GM12878 (cell line): ENCODE results near the gene GYPC. TPM values are rescaled to one million over a fixed set of nuclear protein-coding genes. Genes with fewer than 3 reads are reported as not detected.

Experiments used
- ATAC-seq: fragments of 200-7000 bp; cut with Tn5 transposase; 3 replicates; pipeline ENCODE4 v1.9.1; 2020; ENCODE audit warnings: mild to moderate bottlenecking, moderate library complexity
- BruUV-seq: library from RNA; stranded (reverse); fragments of 400-500 nt; replicated peaks from 2 replicates; lab custom pipeline; 2021; lab: Mats Ljungman, UMichigan
- CTCF ChIA-PET: fragments of 300-600 bp; sonication (Branson Sonifier 250); formaldehyde crosslinking; extraction: SDS; loops from one replicate; lab custom pipeline; 2021; ENCODE audit warnings: inconsistent platforms; lab: Yijun Ruan, JAX
- POLR2A ChIA-PET: fragments of 350-600 bp; formaldehyde crosslinking; extraction: SDS; loops from one replicate; lab custom pipeline; 2021; ENCODE audit warnings: inconsistent platforms; lab: Charles Lee
- RAD21 ChIA-PET: fragments of 300-600 bp; sonication (Branson Sonifier 250); formaldehyde crosslinking; loops from one replicate; lab custom pipeline; 2023; ENCODE audit warnings: antibody characterized with exemption; ENCODE audit not compliant: unreplicated experiment; lab: Charles Lee
- SMC1A ChIA-PET: fragments of 300-600 bp; sonication (Branson Sonifier 250); formaldehyde crosslinking; loops from one replicate; lab custom pipeline; 2023; ENCODE audit not compliant: unreplicated experiment, uncharacterized antibody; lab: Charles Lee
- DNase-seq: peaks from one replicate; pipeline ENCODE4 v3.0.0-alpha.2; 2011; ENCODE audit warnings: low read depth, low spot score
- FAIRE-seq: peaks from 3 replicates; lab custom pipeline; 2011; peaks lifted over from hg19 to GRCh38; lab: Jason Lieb, UNC
- H2AFZ ChIP-seq: 2 replicates; pipeline ENCODE4 v1.6.0; 2011; ENCODE audit warnings: low read depth, low read length, control low read depth; ENCODE audit not compliant: control insufficient read depth
- H3K27ac ChIP-seq: 2 replicates; pipeline ENCODE4 v1.5.1; 2011; ENCODE audit warnings: control low read depth; ENCODE audit not compliant: control insufficient read depth, insufficient read depth
- H3K27me3 ChIP-seq, 2 experiments: replicated peaks in 1 of 2; 2 replicates each; pipeline versions ENCODE4 v1.6.0 to v1.6.1; 2011; ENCODE audit warnings: low read length in 1 of 2; ENCODE audit not compliant: control insufficient read depth in 2 of 2, insufficient read depth in 2 of 2
- H3K36me3 ChIP-seq, 2 experiments: 2 replicates each; pipeline ENCODE4 v1.5.1; 2011; ENCODE audit warnings: low read length in 1 of 2; ENCODE audit not compliant: control insufficient read depth in 2 of 2, insufficient read depth in 2 of 2
- H3K4me1 ChIP-seq: 2 replicates; pipeline ENCODE4 v1.6.1; 2011; ENCODE audit warnings: mild to moderate bottlenecking, low read length, moderate library complexity, mixed read lengths; ENCODE audit not compliant: control insufficient read depth, insufficient read depth
- H3K4me2 ChIP-seq: 2 replicates; pipeline ENCODE4 v1.6.0; 2011; ENCODE audit warnings: control low read depth; ENCODE audit not compliant: control insufficient read depth, insufficient read depth
- H3K4me3 ChIP-seq: fragments of 200-600 bp; sonication (generic); 2 replicates; pipeline ENCODE4 v1.5.1; 2016
- H3K79me2 ChIP-seq: 2 replicates; pipeline ENCODE4 v1.6.0; 2011; ENCODE audit warnings: low read length; ENCODE audit not compliant: control insufficient read depth, insufficient read depth
- H3K9ac ChIP-seq: 2 replicates; pipeline ENCODE4 v1.8.0; 2011; ENCODE audit warnings: low read length, control low read depth, mixed read lengths; ENCODE audit not compliant: control insufficient read depth, insufficient read depth
- H3K9me3 ChIP-seq: replicated peaks from 3 replicates; pipeline ENCODE4 v1.5.1; 2011; ENCODE audit warnings: mild to moderate bottlenecking, low read length; ENCODE audit not compliant: control insufficient read depth, insufficient read depth
- H4K20me1 ChIP-seq: 2 replicates; pipeline ENCODE4 v1.6.0; 2011; ENCODE audit not compliant: control insufficient read depth, insufficient read depth
- CUX1 ChIP-seq: IDR thresholded peaks from 2 replicates; pipeline ENCODE4 v1.6.1; 2012; ENCODE audit warnings: improper control_type of control experiment, low read depth, low read length; ENCODE audit not compliant: insufficient replicate concordance
- E2F8 ChIP-seq: fragments of 450-650 bp; IDR thresholded peaks from 2 replicates; pipeline ENCODE4 v1.6.1; 2018; ENCODE audit warnings: mild to moderate bottlenecking, low read depth, moderate library complexity; ENCODE audit not compliant: partially characterized antibody
- EZH2 ChIP-seq: IDR thresholded peaks from 2 replicates; pipeline ENCODE4 v1.6.1; 2012; ENCODE audit warnings: low read depth, mild to moderate bottlenecking, control low read depth, inconsistent platforms, low read length, borderline replicate concordance; ENCODE audit not compliant: control insufficient read depth
- IKZF2 ChIP-seq, 2 experiments: fragments of 450-650 bp; IDR thresholded peaks; 2 replicates each; pipeline ENCODE4 v1.6.1; 2017; ENCODE audit warnings: mild to moderate bottlenecking in 2 of 2, moderate library complexity in 2 of 2
- LARP7 ChIP-seq: fragments of 450-650 bp; IDR thresholded peaks from 2 replicates; pipeline ENCODE4 v1.6.1; 2017; ENCODE audit warnings: mild to moderate bottlenecking
- SIX5 ChIP-seq: IDR thresholded peaks from 2 replicates; pipeline ENCODE4 v1.6.1; 2011; ENCODE audit warnings: mild to moderate bottlenecking, low read depth, low read length, moderate library complexity; ENCODE audit not compliant: severe bottlenecking
- TARDBP ChIP-seq: IDR thresholded peaks from 2 replicates; pipeline ENCODE4 v1.6.1; 2016; ENCODE audit warnings: borderline replicate concordance
- ZNF274 ChIP-seq: IDR thresholded peaks from one replicate; pipeline ENCODE4 v1.8.0; 2011; ENCODE audit not compliant: insufficient read length, insufficient read depth
- WGBS: methylation state at CpG from one replicate; pipeline ENCODE4 v1.1.6; 2016; ENCODE audit warnings: low lambda C conversion rate; ENCODE audit not compliant: insufficient replicate concordance, insufficient coverage; ENCODE audit errors: missing lambda C conversion rate; 5-methylcytosine and 5-hydroxymethylcytosine counted together
- in situ Hi-C: fragments of 300-500 bp; cut with MboI; formaldehyde crosslinking; loops from 9 replicates; pipeline ENCODE4 v1.14.3; 2018; ENCODE audit warnings: mixed read lengths
- intact Hi-C: fragments of 100-400 bp; cut with micrococcal nuclease; formaldehyde crosslinking; loops from one replicate; pipeline ENCODE4 v1.14.2; 2022; ENCODE audit not compliant: unreplicated experiment
- polyA plus RNA-seq, 11 experiments: library from polyadenylated mRNA; depleted of rRNA in 4 of 11; unstranded in 6 of 11; stranded (reverse) in 5 of 11; fragments of >200 nt; fragmentation: Nextera tagmentation in 4 of 11; fragmentation: Illumina TruSeq in 1 of 11; extraction: Ambion mirVana in 4 of 11; extraction: Trizol in 1 of 11; gene quantifications; 1 replicate in 1 of 11; 2 replicates in 10 of 11; pipeline versions ENCODE4 v1.2.1 to v1.2.3, GENCODE V29; 2011 to 2016; ENCODE audit warnings: inconsistent platforms in 2 of 11, missing spikeins in 2 of 11, low read depth in 1 of 11
- total RNA-seq, 4 experiments: library from RNA; depleted of rRNA in 3 of 4; stranded (reverse); fragments of >200 nt in 3 of 4; fragmentation: Illumina TruSeq in 1 of 4; extraction: Trizol in 1 of 4; gene quantifications; 2 replicates each; pipeline versions ENCODE4 v1.2.1 to v1.2.3, GENCODE V29; 2013 to 2021

GYPC gene
- total and polyA plus RNA-seq, 10 of the 15 experiments (the other 5 are each of a cell fraction or from before 2014, with no cell fraction given) = 26.2 to 150 (median 81.4) TPM

GRCh38 chr2:126722081-126722480 is 66.1 kb downstream of the GYPC start:
- Histone ChIP-seq H3K9me3 (peaks cover 3% of the 10 kb centered on the region; the same call in 1 of the 3 replicates), H3K9ac (no peak overlapping the region), H3K36me3 (no peaks in the 10 kb centered on the region), H3K4me3 (no peak overlapping the region), H3K4me2 (no peak overlapping the region), H3K27ac (no peak overlapping the region), H3K27me3 (no peaks in the 10 kb centered on the region), H4K20me1 (no peaks in the 10 kb centered on the region), H2AFZ (no peak overlapping the region), H3K79me2 (no peaks in the 10 kb centered on the region), H3K4me1 (no peaks in the 10 kb centered on the region)
- FAIRE-seq = no peak
- no peak for TF ChIP-seq LARP7
- TF ChIP-seq E2F8 = no peak
- no peak for TF ChIP-seq TARDBP
- no peak for TF ChIP-seq SIX5
- no peak for TF ChIP-seq IKZF2 (IDR thresholded peaks at IDR 0.05)
- no peak for TF ChIP-seq ZNF274
- TF ChIP-seq EZH2 = no peak
- no peak for TF ChIP-seq CUX1
- intact Hi-C loops (no loop called here), in situ Hi-C loops (no loop called here)
- CTCF ChIA-PET = no interaction called here
- SMC1A ChIA-PET = no interaction called here
- RAD21 ChIA-PET = no interaction called here
- ATAC-seq = no peak
- 16% methylated on average over 2 of the region's 2 CpGs for WGBS
- DNase-seq = no peak
- POLR2A ChIA-PET = no interaction called here
- BruUV-seq = no TSS peak
